ENCODE data around the gene GAGE2A.
"Not testable (repeated sequence)": the region's sequence is repeated elsewhere in the genome, so short reads cannot be mapped to it uniquely, and the experiment has no call there.

GRCh38 chrX:49579649-49580048 lies 9.6 kb upstream of the GAGE2A start, which contains the start of gene GAGE12H:
- TF ChIP-seq CTCF, POLR2A (IDR thresholded peaks at IDR 0.05): not testable (repeated sequence)

Data from lower leg skin (tissue), 3 donors.